Measurements from ENCODE around the gene ACVR1C.
"Not testable (repeated sequence)": the region's sequence is repeated elsewhere in the genome, so short reads cannot be mapped to it uniquely, and the experiment has no call there.

ACVR1C gene

DNA sequence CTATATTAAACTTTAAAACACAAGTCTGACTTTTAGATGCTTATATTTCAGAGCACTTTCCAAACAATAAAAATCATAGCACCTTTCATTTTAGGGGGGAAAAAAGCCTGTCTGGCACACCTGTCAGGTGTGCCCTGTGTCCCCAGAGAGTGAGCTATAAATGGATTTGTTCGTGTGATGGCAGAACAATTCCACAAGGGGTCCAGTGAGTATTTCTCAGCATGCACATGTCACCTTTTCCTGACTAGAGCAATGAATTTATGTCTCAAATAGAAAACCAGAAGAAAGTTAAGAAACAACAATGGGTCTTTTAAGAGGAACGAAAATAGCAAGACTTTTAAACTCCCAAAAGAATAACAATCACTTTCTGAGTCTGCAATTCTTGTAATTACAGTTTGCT, 55.9 kb downstream of the ACVR1C start:
- no peak for DNase-seq

- not testable (repeated sequence) for DNase-seq
Observed at GRCh38 chr2:157566623-157567022, 62.0 kb downstream of the ACVR1C start.

GRCh38 chr2:157566113-157566512, 62.6 kb downstream of the ACVR1C start:
- not testable (repeated sequence) for DNase-seq

DNA sequence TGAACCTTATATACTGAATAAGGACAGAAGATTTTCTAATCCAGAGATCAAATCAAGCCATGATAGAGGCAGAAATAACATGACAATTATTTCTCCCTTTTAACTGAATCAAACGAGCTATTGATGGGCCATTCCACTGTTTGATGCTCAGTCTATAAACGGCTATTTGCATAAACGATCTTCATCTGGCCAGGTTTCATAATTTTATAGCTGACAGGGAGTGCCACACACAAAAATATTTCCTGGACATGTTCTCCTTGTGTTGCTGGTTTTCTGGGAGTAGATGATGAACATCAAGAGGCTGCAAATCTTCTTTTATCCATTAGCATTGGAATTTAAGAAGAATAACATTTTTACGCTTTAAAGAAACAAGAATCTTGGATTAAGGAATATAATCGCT, 63.1 kb downstream of the ACVR1C start:
- no peak for DNase-seq

GRCh38 chr2:157559890-157560289, 68.8 kb downstream of the ACVR1C start:
- no peak for DNase-seq

DNA sequence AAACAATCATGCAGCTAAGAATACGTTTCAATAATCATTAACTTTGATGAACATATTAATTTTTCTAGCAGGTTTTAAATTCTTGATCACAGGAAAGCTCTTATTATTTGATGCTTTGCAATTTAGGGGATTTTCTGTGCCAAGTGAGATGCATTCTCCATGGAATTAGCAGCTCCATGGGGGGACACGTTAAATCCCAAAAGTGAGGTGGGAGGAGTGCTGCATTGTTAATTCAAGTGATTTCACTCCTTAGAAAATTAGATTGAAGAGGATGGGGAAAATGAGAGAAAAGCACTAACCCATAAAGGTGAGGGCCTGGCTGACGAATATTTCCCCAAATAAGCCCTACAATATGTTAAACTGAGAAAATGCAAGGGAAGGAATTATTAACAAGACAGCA, 69.2 kb downstream of the ACVR1C start:
- no peak for DNase-seq

- DNase-seq = no peak
Observed at GRCh38 chr2:157559061-157559460, 69.6 kb downstream of the ACVR1C start.

GRCh38 chr2:157557770-157558169, 70.9 kb downstream of the ACVR1C start:
- peak in 1 of 5 donors; percentile 6 for DNase-seq

DNA sequence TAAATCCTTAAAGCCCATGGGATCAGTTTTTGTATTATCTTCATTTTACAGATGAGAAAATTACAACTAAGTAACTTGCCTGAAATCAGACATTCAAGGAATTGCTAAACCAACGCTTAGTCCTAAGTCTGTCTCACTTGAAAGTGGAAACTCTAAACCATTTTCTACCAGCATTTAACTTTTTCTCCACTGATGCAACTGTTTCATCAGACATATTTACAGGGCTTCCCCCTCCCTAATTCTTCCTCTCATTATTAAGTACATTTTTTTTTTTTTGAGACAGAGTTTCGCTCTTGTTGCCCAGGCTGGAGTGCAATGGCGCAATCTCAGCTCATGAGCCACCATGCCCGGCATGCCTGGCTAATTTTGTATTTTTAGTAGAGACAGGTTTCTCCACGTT, 88.6 kb downstream of the ACVR1C start:
- no peak for DNase-seq

DNA sequence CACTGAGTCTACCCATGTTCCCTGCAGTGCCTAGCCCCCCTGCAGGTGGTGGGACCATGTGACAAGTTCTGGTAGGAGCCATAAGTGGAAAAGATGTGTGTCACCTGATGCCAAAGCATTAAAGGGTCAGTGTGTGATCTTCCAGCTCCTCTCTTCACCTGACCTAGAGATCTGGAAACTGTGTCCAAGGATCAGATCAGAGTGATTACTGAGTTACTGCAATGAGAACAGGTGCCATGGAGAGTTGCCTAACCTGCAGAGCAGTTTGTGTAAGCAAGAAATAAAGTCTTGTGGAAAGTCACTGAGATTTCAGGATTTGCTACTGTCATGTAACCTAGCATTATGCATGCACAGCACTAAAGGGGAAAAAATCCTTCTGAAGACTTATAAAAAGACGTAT, 90.6 kb downstream of the ACVR1C start:
- DNase-seq = no peak

DNA sequence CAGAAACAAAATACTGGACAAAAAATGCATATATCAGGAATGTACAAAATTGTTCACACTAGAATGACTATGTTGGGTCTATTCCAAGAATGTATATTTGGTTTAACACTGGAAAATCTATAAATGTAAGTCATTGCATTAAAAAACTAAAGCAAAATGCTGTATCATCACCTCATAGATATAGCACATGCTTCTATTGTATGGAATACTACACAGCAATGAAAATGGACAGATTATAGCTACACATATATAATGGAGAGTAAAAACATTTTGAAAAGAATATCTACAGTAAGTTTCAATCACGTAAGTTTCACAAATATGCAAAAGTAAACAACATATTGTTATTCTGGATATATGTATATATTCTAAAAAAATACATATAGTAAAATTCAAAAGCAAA, 91.8 kb downstream of the ACVR1C start:
- DNase-seq = no peak

DNA sequence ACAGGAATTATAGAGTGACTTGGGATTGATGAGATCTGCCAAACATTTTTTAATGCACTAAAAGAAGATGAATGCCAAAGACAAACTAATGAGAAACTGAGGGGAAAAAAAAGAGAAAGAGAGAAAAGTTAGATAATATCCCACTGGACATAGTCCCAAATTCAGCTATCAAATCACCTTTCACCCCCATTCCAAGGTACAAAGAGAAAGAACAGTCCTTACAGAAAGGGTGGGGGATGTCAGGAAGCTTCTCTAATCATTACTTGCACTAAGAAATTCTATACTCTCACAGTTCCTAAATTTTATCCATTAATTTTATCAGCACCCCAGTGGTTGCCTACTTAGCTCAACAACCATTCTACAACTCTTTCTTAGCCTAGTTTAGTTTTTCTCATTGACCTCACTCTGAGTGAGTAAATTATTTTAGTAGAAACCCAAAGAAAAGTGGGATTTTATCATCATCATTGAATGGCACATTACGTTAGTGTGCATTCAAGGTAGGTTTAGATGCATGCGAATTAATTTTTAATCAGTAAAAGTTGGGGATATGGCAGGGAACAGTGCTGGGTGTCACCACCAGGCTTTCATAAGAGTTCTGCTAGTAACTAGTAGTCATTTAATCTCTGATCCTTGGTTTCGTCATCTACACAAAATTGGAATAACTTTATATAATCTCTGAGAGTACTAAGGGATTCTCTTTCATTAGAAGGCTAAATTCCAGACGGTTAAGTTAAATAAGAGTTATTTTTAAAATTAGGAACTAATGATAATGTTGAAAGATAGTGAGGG, 99.5 kb downstream of the ACVR1C start:
- no peak for DNase-seq

- no peak for DNase-seq
Observed at GRCh38 chr2:157526070-157526469, 102.6 kb downstream of the ACVR1C start.

DNA sequence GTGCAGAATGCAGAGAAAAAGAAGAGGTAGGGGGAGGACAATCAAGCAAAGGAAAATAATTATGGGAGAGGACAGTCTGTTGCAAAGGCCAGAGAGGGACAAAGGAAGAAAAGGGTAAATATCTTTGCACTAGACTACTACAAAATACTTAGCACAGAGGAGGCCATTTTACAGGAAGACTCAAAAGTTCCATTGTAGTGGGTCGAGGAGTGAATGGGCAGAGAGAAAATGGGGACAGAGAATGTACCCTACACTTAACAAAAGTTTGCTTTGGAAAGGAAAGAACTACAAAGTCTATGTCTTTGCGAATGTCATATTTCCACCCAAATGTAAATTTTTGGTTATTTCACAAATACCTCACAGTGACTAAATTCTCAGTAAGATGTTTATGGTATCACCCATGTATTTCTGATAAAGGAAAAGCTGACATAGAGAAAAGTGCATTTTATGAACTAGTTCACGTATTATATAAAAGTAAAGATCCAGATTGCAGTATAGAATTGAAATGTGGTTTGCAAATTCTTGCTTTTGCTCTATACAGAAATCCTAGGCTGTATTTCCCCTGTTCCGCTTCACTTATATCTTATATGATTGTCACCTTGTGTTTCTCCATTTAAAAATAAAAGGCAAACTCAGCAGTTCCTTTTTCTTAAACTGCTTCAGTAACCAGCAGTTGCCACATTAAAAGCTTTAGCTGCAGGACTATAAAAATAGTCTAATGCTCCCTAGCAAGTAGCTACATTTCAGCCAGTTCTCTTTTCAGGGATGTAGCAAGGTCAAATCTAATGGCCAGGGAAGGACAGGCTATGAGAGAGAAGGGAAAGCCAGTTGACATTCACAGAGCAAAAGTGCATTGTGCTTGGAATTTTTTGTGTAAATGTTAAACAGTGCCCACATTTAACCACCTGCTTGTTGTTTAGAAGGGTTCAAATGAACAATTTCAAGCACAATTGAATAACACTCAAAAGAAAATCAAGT, 105.1 kb downstream of the ACVR1C start:
- no peak for DNase-seq

GRCh38 chr2:157514966-157515365, 113.7 kb downstream of the ACVR1C start:
- DNase-seq = not testable (repeated sequence)

DNA sequence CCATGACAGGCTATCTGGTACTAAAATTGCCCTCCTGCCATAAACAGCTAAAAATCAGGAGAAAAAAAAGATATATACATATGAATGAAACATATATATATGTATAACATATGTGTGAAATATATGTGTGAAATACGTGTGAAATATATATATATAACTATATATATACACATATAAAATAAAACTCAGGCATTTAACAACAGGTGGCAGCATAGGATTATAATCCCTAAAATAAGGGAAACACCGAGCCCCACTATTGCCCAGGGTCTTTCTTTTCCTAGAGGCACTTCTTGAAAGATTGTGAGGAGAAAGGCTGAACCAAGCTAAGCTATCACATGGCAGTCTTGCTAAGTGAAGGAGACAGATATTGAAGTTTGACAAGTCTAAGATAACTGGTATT, 118.9 kb downstream of the ACVR1C start:
- no peak for DNase-seq

DNA sequence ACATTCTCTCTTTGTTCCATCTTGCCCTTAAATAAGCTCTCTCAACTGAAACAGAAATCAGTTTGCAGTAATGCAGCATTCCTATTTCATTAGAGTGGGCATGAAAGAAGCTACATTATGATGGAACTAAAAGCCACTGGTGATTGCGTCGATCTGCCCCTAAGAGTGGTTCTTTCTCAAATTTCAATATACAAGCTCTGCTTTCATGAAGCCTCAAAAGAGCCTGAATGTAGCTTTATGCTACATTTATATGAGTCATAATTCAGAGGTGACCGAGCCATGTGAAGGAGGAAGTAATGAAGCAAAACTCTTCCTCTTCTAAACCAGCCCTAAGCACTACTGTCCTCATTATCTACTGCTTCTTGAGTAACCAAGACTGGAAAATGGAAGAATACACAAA, 120.0 kb downstream of the ACVR1C start:
- DNase-seq = no peak

DNA sequence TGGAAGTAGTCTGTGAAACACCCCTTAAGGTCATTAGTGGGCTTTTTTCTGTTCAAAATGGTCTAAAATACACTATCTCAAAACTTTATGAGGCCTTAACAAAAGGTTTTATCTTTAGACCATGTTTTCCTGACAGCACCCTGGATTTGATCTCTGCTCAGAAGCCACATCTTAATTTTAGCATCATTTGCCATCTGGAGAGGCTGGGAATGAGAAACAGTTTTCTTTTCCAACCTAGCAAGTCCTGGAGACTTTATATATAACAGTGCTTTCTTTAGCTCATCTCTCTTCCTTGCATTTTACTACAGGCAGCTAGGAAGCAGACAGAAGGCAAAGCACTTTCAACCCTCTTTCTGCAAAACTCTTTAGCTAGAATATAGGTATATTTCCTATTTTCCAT, 122.1 kb downstream of the ACVR1C start:
- no peak for DNase-seq

DNA sequence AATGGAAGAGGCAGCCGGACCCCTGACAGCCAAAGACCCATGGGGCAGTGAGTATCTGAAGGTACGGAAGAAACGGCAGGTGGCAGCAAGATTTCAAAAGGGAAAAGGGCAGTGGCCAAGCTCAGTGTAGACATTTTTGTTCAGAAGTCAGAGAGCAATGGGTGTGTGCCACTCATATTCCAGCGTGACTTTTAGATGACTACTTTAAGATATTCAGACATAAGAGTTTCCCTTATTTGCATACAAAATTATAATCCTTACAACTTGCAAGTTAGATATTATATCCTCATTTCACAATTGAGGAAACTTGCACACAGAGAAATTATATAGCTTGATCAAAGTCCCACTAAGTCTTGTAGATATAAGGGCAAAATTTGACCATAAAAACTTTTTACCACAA, 124.0 kb downstream of the ACVR1C start:
- DNase-seq = no peak

GRCh38 chr2:157501026-157501425, 127.6 kb downstream of the ACVR1C start:
- no peak for DNase-seq

DNA sequence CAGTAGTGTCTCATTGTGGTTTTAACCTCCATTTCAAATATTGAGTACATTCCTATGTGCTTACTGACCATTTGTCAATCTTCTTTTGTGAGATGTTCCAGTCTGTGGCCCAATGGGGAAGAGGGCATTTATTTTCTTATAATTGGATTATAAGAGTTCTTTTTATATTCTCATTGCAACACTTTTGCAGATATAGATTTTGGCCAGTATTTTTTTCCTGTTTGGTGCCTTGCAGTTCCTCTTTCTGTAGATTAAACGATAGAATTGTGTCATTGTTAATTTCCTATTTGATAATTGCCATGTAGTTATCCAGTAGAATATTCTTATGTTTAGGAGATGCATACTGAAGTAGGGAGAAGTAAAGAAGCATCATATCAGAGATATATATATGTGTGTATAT, 128.3 kb downstream of the ACVR1C start:
- DNase-seq = no peak

- no peak for DNase-seq
Observed at GRCh38 chr2:157498483-157498882, 130.2 kb downstream of the ACVR1C start.

DNA sequence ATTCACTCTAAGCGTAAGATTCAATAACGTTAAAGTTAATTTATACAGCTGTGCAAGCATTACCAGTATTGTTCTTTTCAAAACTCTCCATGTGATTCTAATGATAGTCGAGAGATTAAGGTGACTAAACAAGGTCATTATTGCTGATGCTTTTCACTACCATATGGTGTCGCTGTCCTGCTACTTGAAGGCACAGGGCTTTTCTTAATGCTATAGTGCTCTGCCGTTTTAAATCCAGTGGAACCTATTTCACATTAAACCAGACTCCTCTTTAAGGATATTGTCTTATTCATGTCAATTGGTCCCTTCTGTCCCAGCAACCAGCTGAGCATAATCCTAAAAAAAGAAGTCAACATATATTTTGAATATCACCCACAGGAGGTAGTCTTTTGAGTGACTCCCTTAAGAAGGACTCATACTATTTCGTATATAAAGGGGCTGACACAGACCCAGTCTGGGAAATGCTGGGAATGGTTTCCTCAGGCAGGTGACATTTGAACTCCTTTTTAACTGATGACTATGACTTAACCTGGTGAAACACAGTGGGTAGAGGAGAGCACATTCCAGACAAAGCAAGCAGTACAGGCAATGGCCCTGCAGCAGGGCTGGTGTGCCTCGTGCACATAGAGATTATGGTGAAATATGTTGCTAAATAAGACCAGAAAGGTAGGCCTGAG, 130.9 kb downstream of the ACVR1C start:
- peak in 1 of 5 donors; percentile 57 for DNase-seq

Data from T-helper 1 cell (primary cell).